HepG2 (cell line): ENCODE results near the gene JUND. TPM values are rescaled to one million over a fixed set of nuclear protein-coding genes. Genes with fewer than 3 reads are reported as not detected.
A peak's percentile ranks its signal among the peaks of the same experiment; 100 is the strongest.

Experiments used
- ATAC-seq: fragments of 200-7000 bp; cut with Tn5 transposase; 3 replicates; pipeline ENCODE4 v1.9.1; 2020; ENCODE audit warnings: mild to moderate bottlenecking, moderate library complexity
- BruUV-seq: library from RNA; stranded (reverse); fragments of 400-500 nt; replicated peaks from 2 replicates; lab custom pipeline; 2021; lab: Mats Ljungman, UMichigan
- CTCF ChIA-PET: fragments of 300-600 bp; formaldehyde crosslinking; extraction: SDS; loops from one replicate; lab custom pipeline; 2021; ENCODE audit warnings: low total read pairs, inconsistent platforms, low intra/inter-chr PET ratio; lab: Yijun Ruan, JAX
- POLR2A ChIA-PET: fragments of 350-600 bp; sonication (Branson Sonifier 250); formaldehyde crosslinking; loops from one replicate; lab custom pipeline; 2020; ENCODE audit warnings: antibody characterized with exemption, inconsistent platforms; lab: Yijun Ruan, JAX
- DNase-seq: peaks from one replicate; pipeline ENCODE4 v3.0.0-alpha.2; 2015; ENCODE audit warnings: low spot score
- FAIRE-seq: peaks from 3 replicates; lab custom pipeline; 2011; peaks lifted over from hg19 to GRCh38; lab: Jason Lieb, UNC
- H2AFZ ChIP-seq: one replicate; pipeline ENCODE4 v1.6.1; 2011; ENCODE audit warnings: low read length, inconsistent platforms
- H3K27ac ChIP-seq: fragments of 300-600 bp; 3 replicates; pipeline ENCODE4 v1.8.0; 2011; ENCODE audit warnings: mixed run types, mild to moderate bottlenecking, mixed read lengths, low read length, inconsistent platforms; ENCODE audit not compliant: insufficient read depth; ENCODE audit errors: extremely low read length
- H3K27me3 ChIP-seq, 2 experiments: fragments of 200-600 bp in 1 of 2; 2 replicates in 1 of 2; 3 replicates in 1 of 2; pipeline versions ENCODE4 v1.6.0 to v1.8.0; 2011; ENCODE audit warnings: low read length in 2 of 2, mild to moderate bottlenecking in 2 of 2, moderate library complexity in 2 of 2, inconsistent platforms in 1 of 2; ENCODE audit not compliant: insufficient read depth in 2 of 2, control insufficient read depth in 1 of 2
- H3K36me3 ChIP-seq, 2 experiments: fragments of 200-600 bp in 1 of 2; replicated peaks in 1 of 2; 2 replicates in 1 of 2; 3 replicates in 1 of 2; pipeline versions ENCODE4 v1.5.1 to v1.8.0; 2011; ENCODE audit warnings: low read length in 2 of 2, inconsistent platforms in 1 of 2; ENCODE audit not compliant: insufficient read depth in 2 of 2, control insufficient read depth in 1 of 2
- H3K4me1 ChIP-seq: 2 replicates; pipeline ENCODE4 v1.5.1; 2012; ENCODE audit warnings: low read length, inconsistent platforms; ENCODE audit not compliant: insufficient read depth
- H3K4me2 ChIP-seq: 2 replicates; pipeline ENCODE4 v1.6.0; 2011; ENCODE audit warnings: low read depth, low read length, inconsistent platforms
- H3K4me3 ChIP-seq, 3 experiments: fragments of 200-600 bp in 1 of 3; sonication (generic), shearing (Covaris generic) in 1 of 3; replicated peaks in 1 of 3; 2 replicates each; pipeline ENCODE4 v1.5.1; 2011 to 2016; ENCODE audit warnings: low read length in 3 of 3, inconsistent platforms in 2 of 3, low read depth in 2 of 3, mild to moderate bottlenecking in 2 of 3, control low read depth in 1 of 3, mixed read lengths in 1 of 3; ENCODE audit not compliant: insufficient read depth in 1 of 3
- H3K79me2 ChIP-seq: one replicate; pipeline ENCODE4 v1.6.1; 2011; ENCODE audit warnings: low read length, inconsistent platforms; ENCODE audit not compliant: insufficient read depth
- H3K9ac ChIP-seq: 2 replicates; pipeline ENCODE4 v1.6.0; 2011; ENCODE audit warnings: mild to moderate bottlenecking, low read depth, low read length, inconsistent platforms; ENCODE audit not compliant: insufficient read depth
- H3K9me3 ChIP-seq: 2 replicates; pipeline ENCODE4 v1.5.1; 2012; ENCODE audit warnings: mild to moderate bottlenecking, low read length
- H4K20me1 ChIP-seq: 2 replicates; pipeline ENCODE4 v1.6.0; 2011; ENCODE audit warnings: inconsistent platforms, mild to moderate bottlenecking, low read length, moderate library complexity; ENCODE audit not compliant: insufficient read depth
- ELK4 ChIP-seq: sonication (generic); formaldehyde crosslinking; IDR thresholded peaks from 2 replicates; pipeline ENCODE4 v1.9.0; 2021; ENCODE audit warnings: missing genetic modification reagents, borderline replicate concordance
- GPBP1L1 ChIP-seq: sonication (generic); formaldehyde crosslinking; IDR thresholded peaks from 2 replicates; pipeline ENCODE4 v1.5.0; 2020; ENCODE audit warnings: mild to moderate bottlenecking, missing genetic modification reagents
- NFATC3 ChIP-seq: sonication (generic); formaldehyde crosslinking; IDR thresholded peaks from 2 replicates; pipeline ENCODE4 v1.5.1; 2020; ENCODE audit warnings: mild to moderate bottlenecking, missing genetic modification reagents
- NFYC ChIP-seq: IDR thresholded peaks from 2 replicates; pipeline ENCODE4 v1.6.1; 2016; ENCODE audit warnings: missing genetic modification reagents, missing compliant biosample characterization
- NKX3-1 ChIP-seq: sonication (generic); formaldehyde crosslinking; IDR thresholded peaks from 2 replicates; pipeline ENCODE4 v1.5.0; 2020; ENCODE audit warnings: missing genetic modification reagents
- PHF5A ChIP-seq: IDR thresholded peaks from one replicate; pipeline ENCODE4 v1.6.1; 2018; ENCODE audit warnings: low read depth, missing genetic modification reagents; ENCODE audit not compliant: unreplicated experiment
- SOX6 ChIP-seq, 2 experiments: fragments of 450-650 bp in 1 of 2; sonication (generic) in 1 of 2; formaldehyde crosslinking in 1 of 2; IDR thresholded peaks; 2 replicates each; pipeline versions ENCODE4 v1.4.0 to v1.6.1; 2017 to 2020; ENCODE audit warnings: antibody characterized with exemption in 1 of 2, mild to moderate bottlenecking in 1 of 2, missing genetic modification reagents in 1 of 2
- ZFP36L1 ChIP-seq: sonication (generic); formaldehyde crosslinking; IDR thresholded peaks from 2 replicates; pipeline ENCODE4 v1.8.0; 2022; ENCODE audit warnings: mild to moderate bottlenecking, missing genetic modification reagents, moderate library complexity
- ZKSCAN5 ChIP-seq: sonication (generic); formaldehyde crosslinking; IDR thresholded peaks from 2 replicates; pipeline ENCODE4 v1.5.1; 2020; ENCODE audit warnings: mild to moderate bottlenecking, missing genetic modification reagents
- ZMAT3 ChIP-seq: sonication (generic); formaldehyde crosslinking; conservative IDR thresholded peaks from 2 replicates; pipeline ENCODE4 v1.7.0; 2021; ENCODE audit warnings: missing genetic modification reagents
- ZMYM3 ChIP-seq: sonication (generic); formaldehyde crosslinking; IDR thresholded peaks from 2 replicates; pipeline ENCODE4 v1.5.1; 2020; ENCODE audit warnings: mild to moderate bottlenecking, missing genetic modification reagents
- ZNF431 ChIP-seq: sonication (generic); formaldehyde crosslinking; IDR thresholded peaks from 2 replicates; pipeline ENCODE4 v1.9.0; 2022; ENCODE audit warnings: missing genetic modification reagents, low read depth, mild to moderate bottlenecking, borderline replicate concordance
- ZNF564 ChIP-seq: sonication (generic); formaldehyde crosslinking; IDR thresholded peaks from 2 replicates; pipeline ENCODE4 v1.8.1; 2023; ENCODE audit warnings: mild to moderate bottlenecking, missing genetic modification reagents
- ZNF597 ChIP-seq: sonication (generic); formaldehyde crosslinking; IDR thresholded peaks from 2 replicates; pipeline ENCODE4 v1.5.0; 2020; ENCODE audit warnings: missing genetic modification reagents
- ZNF747 ChIP-seq: sonication (generic); formaldehyde crosslinking; IDR thresholded peaks from 2 replicates; pipeline ENCODE4 v1.8.1; 2023; ENCODE audit warnings: missing genetic modification reagents, mild to moderate bottlenecking, borderline replicate concordance
- ZNF766 ChIP-seq: sonication (generic); formaldehyde crosslinking; IDR thresholded peaks from 2 replicates; pipeline ENCODE4 v1.5.0; 2020; ENCODE audit warnings: missing genetic modification reagents, borderline replicate concordance
- WGBS: methylation state at CpG from one replicate; pipeline ENCODE4 v1.1.6; 2017; ENCODE audit warnings: low lambda C conversion rate; 5-methylcytosine and 5-hydroxymethylcytosine counted together
- in situ Hi-C: cut with HindIII; loops from 2 replicates; pipeline ENCODE4 v1.10.0; 2017; ENCODE audit warnings: low pct_unique_long_range_greater_than_20kb; ENCODE audit not compliant: extremely low pct_ligation_motif_present
- intact Hi-C: fragments of 100-400 bp; cut with micrococcal nuclease; formaldehyde crosslinking; loops from one replicate; pipeline ENCODE4 v1.10.0; 2022; ENCODE audit not compliant: unreplicated experiment
- polyA plus RNA-seq, 8 experiments: library from polyadenylated mRNA; depleted of rRNA in 3 of 8; stranded (reverse) in 7 of 8; unstranded in 1 of 8; fragments of >200 nt; fragmentation: Illumina TruSeq in 4 of 8; extraction: Trizol in 4 of 8; gene quantifications; 2 replicates each; pipeline versions ENCODE4 v1.2.1 to v1.2.3, GENCODE V29; 2011 to 2016; ENCODE audit warnings: low read depth in 4 of 8, missing spikeins in 1 of 8, mixed read lengths in 1 of 8; ENCODE audit not compliant: insufficient read depth in 1 of 8
- total RNA-seq, 5 experiments: library from RNA; depleted of rRNA; stranded (reverse); fragments of >200 nt; fragmentation: Illumina TruSeq; extraction: Trizol; gene quantifications; 2 replicates each; pipeline ENCODE4 v1.2.3, GENCODE V29; 2016; ENCODE audit warnings: low read depth in 1 of 5
- TF ChIP-seq, protein P1 (sequence below): IDR thresholded peaks from 2 replicates; pipeline ENCODE4 v1.6.1; 2016; ENCODE audit warnings: mild to moderate bottlenecking, missing biosample characterization, missing genetic modification reagents
- TF ChIP-seq, protein P2 (sequence below): IDR thresholded peaks from 2 replicates; pipeline ENCODE4 v1.6.1; 2016; ENCODE audit warnings: mild to moderate bottlenecking

The JUND gene
- total and polyA plus RNA-seq, 2 of the 13 experiments (the other 11 are each of a cell fraction or from before 2014, with no cell fraction given), result 41.2 to 59.8 TPM

DNA sequence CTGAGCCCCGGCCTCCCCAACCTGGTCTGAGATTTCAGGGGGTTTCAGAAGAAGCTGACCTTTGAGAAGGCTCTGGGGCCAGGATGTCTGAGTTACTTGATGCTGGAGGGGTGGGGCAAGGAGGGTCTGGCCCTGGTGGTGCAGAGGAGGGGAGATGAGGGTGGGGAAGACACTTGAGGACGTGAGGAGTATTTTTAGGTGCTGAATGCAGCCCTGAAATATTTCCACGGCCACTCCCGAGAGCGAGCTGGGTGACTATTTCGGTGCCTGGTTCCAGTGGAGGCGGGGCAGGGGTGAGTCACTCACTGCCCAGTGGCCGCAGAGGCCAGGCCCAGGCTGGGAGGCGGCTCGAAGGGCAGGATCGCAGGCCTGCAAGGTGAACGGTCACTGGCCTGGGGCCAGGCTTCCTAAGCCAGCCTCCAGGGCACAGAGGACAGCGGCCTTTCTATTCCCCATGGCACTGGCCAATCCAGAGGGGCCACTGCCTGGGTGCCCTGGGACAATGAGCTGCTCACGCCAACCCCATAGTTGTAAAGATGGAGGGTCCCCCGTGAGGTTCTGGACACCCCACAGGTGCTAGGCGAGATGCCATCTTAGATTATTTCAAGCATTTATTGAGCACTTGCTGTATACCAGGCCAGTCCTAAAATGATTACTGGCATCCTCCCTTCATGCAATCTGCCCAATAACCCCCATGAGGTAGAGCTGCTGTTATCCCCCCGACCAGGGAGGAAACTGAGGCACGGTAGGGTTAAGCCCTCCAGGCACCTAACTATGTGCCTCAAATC, 19.7 kb upstream of the JUND start:
- Histone ChIP-seq H3K27me3 (no peaks in the 10 kb centered on the region), H3K4me2 (no peak overlapping the region), H4K20me1 (no peaks in the 10 kb centered on the region), H3K36me3 (no peaks in the 10 kb centered on the region), H2AFZ (no peak overlapping the region), H3K9ac (no peak overlapping the region), H3K9me3 (no peaks in the 10 kb centered on the region), H3K4me1 (peaks cover 60% of the 10 kb centered on the region), H3K27ac (no peak overlapping the region), H3K79me2 (no peaks in the 10 kb centered on the region), H3K4me3 (no peak overlapping the region)
- FAIRE-seq, result peak; percentile 60
- ATAC-seq, result peak; percentile 50
- in situ Hi-C loops (no loop called here), intact Hi-C loops (loop anchor here (1.0 kb wide), 1 partner anchor 19 kb away; no protein-coding TSS in a partner anchor)
- DNase-seq, result no peak
- CTCF ChIA-PET, result no interaction called here
- WGBS, result 16% methylated on average over 15 of the region's 18 CpGs
- BruUV-seq, result no TSS peak
- POLR2A ChIA-PET, result interaction anchor here (5.8 to 7.2 kb wide), 3 partner anchors 9 to 21 kb away, joined by 51 to 251 read pairs (median 187); partner anchors contain the start of genes JUND and LSM4
- TF ChIP-seq SOX6 (IDR thresholded peaks at IDR 0.05) (no peak), SOX6 (CRISPR knock-in tag; IDR thresholded peaks at IDR 0.05) (peak; percentile 27; the same call in 1 of the 2 replicates), ZFP36L1 (CRISPR knock-in tag) (no peak), NFYC (CRISPR knock-in tag) (no peak), ZMYM3 (CRISPR knock-in tag) (peak; percentile 93), ZNF747 (0 out of 2 replicates have a peak, but pooled peaks have one; percentile 32), ELK4 (no peak), NKX3-1 (CRISPR knock-in tag) (no peak), ZNF766 (CRISPR knock-in tag) (no peak), NFATC3 (CRISPR knock-in tag) (no peak), PHF5A (CRISPR knock-in tag) (peak; percentile 34), ZNF431 (CRISPR knock-in tag) (no peak), ZNF564 (CRISPR knock-in tag) (no peak; the same call in 1 of the 2 replicates), ZNF597 (no peak), GPBP1L1 (CRISPR knock-in tag) (no peak), ZKSCAN5 (no peak), ZMAT3 (CRISPR knock-in tag) (no peak)
- TF ChIP-seq, protein P1, sequence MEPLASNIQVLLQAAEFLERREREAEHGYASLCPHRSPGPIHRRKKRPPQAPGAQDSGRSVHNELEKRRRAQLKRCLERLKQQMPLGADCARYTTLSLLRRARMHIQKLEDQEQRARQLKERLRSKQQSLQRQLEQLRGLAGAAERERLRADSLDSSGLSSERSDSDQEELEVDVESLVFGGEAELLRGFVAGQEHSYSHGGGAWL (CRISPR knock-in tag), result 0 out of 2 replicates have a peak, but pooled peaks have one; percentile 33
- TF ChIP-seq, protein P2, sequence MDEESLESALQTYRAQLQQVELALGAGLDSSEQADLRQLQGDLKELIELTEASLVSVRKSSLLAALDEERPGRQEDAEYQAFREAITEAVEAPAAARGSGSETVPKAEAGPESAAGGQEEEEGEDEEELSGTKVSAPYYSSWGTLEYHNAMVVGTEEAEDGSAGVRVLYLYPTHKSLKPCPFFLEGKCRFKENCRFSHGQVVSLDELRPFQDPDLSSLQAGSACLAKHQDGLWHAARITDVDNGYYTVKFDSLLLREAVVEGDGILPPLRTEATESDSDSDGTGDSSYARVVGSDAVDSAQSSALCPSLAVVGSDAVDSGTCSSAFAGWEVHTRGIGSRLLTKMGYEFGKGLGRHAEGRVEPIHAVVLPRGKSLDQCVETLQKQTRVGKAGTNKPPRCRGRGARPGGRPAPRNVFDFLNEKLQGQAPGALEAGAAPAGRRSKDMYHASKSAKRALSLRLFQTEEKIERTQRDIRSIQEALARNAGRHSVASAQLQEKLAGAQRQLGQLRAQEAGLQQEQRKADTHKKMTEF (CRISPR knock-in tag), result no peak
